NCI-H226 (cell line): ENCODE measurements around the gene AHR.
A peak's percentile ranks its signal among the peaks of the same experiment; 100 is the strongest.

ENCODE experiments used
- DNase-seq: peaks from one replicate; pipeline ENCODE4 v3.0.0-alpha.2; 2015

The AHR gene

GRCh38 chr7:17298102-17298839, at the start of gene AHR:
AHR (plus strand) TSS chr7:17298652; CDS start chr7:17299265, 613 bp downstream.
- peak; percentile 95 for DNase-seq

DNA sequence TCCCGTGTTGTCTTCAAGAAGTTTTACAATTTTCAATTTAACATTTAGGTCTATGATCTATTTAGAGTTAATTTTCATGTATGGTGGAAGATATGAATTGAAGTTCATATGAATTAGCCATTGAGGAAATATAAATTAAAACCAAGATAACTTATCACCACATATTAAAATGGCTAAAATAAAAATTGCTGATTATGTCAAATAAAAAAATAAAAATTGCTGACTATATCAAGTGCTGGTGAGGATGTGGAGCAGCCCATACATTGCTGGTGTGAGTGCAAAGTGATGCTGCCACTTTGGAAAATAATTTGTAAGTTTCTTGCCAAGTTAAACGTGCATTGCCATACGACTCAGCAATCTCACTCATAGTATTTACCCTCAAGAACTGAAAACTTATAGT, 44.6 kb upstream of the AHR start:
- no peak for DNase-seq

GRCh38 chr7:17255926-17256325, 42.5 kb upstream of the AHR start:
- DNase-seq = no peak

DNA sequence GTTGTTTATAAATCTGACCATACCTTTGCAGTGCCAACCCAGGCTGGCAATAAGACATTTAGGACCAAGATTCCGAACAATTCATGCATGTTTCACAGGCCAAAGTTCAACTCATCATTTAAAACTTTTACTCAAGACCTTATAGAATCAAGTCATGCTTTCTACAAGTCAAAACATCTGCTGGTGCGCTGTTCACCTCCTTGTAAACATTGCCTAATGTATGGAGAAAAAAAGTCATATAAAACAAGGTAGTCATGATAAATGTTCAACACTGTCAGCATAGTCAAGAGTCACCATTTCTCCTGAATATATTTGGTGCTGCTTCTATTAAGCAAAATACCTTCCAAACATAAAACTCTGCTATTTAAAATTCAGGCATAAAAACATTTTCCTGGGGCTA, 42.1 kb upstream of the AHR start:
- no peak for DNase-seq

- no peak for DNase-seq
Observed at GRCh38 chr7:17266565-17266964, 31.9 kb upstream of the AHR start.

DNA sequence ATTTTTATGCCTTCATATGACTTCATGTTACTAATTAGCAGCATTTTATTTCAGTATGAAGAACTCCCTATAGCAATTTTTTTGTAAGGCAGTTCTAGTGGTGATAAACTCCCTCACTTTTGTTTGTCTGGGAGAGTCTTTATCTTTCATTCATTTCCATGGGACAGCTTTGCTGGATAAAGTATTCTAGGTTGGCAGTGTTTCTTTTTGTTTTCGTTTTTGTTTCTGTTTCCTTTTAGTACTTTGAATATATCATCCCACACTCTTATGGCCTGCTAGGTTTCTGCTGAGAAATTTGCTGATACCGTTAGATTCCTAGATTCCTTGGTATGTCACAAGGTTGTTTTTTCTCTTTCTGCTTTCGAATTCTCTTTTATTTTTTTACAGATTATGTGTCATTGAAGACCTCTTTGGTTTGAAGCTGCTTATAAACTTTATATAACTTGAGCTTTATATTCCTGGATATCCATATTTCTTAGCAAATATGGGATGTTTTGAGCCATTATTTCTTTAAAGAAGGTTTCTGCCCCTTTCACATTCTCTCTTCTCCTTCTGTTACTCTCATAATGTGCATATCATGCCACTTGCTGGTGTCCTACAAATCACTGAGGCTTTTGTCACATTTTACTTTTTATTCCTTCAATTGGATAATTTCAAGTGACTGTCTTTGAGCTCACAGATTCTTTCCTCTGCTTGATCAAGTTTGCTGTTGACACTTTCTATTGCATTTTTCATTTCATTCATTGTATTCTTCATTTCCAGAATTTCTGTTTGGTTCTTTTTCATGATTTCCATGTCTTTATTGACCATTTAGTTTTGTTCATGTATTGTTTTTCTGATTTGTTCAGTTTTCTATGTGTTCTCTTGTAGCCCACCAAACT, 28.9 kb upstream of the AHR start:
- DNase-seq = no peak

GRCh38 chr7:17274551-17275245, 23.8 kb upstream of the AHR start:
- DNase-seq = peak; percentile 88

- peak; percentile 99 for DNase-seq
Observed at GRCh38 chr7:17275749-17276671, 22.4 kb upstream of the AHR start.

DNA sequence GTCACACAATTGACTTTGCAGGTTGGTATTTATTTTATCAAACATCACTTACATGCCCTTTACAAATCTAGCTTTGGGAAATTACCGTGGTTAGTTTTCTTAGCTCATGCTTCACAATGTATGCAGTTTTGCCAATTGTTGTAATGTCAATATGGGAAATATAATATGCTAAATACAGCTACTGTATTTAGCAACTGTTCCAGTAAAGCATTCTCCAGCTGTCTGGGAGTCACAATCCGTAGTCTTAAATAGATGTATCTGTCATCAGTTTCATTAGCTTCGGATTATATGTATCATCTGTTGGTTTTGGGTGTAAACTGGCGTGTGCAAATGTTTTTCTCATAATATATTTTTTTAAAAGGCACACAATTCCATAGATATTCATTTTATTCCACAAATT, 19.4 kb upstream of the AHR start:
- no peak for DNase-seq

DNA sequence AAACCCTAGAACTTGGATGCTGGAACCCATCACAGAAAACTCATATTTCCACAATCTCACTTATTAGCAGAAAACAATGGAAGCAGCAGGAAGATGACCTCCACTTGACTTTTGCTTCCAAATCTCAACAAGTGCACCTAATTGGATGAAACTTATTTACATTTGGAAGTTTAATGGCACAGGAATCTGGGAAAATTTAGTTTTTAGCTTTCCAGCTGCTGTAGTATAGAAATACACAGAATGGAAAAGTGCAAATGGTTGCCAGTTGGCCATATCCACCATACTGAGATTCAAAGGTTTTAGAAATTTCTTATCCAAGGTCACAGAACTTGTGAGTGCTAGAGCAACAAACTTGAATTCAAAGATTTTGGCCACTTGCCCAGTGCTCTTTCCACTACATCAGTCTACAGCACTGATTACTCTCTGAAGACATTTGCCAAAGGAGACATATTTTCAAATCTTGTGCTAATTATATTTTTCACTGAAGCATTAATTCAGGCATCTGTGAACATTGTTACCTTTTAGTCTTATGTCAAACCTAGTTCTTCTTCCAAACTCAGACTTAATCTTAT, 9.3 kb upstream of the AHR start:
- DNase-seq = no peak

GRCh38 chr7:17292843-17293242, 5.6 kb upstream of the AHR start:
- DNase-seq = no peak

DNA sequence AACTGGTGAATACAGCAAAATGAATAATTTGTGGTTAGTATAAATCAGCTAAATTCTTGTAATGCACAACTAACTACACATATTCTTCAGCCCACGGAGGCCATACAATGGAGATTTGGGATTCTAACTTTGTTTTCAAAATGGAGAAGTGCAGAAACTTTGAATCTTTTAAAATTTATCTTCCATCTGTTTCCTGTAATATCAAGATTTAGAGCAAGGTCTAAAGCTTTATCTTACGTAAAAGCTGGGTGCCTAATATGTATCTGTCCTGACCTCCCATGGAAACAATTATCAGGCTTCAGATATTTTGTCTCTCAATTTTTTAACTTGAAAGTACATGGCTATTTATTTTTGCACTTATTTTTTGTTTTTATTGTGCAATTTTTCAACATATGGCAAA, 5.0 kb upstream of the AHR start:
- no peak for DNase-seq

- no peak for DNase-seq
Observed at GRCh38 chr7:17297243-17297642, 1.2 kb upstream of the AHR start.

DNA sequence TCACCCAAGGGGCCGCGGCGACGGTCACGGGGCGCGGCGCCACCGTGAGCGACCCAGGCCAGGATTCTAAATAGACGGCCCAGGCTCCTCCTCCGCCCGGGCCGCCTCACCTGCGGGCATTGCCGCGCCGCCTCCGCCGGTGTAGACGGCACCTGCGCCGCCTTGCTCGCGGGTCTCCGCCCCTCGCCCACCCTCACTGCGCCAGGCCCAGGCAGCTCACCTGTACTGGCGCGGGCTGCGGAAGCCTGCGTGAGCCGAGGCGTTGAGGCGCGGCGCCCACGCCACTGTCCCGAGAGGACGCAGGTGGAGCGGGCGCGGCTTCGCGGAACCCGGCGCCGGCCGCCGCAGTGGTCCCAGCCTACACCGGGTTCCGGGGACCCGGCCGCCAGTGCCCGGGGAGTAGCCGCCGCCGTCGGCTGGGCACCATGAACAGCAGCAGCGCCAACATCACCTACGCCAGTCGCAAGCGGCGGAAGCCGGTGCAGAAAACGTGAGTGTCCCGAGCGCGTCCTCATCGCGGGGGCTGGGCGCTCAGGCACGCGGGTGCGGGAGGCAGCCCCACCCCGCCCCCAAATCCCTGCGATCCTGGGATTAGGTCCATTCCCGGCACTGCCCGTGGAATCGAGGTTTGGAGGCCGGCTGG, 509 bp downstream of the AHR start:
- DNase-seq = peak; percentile 51

- DNase-seq = no peak
Observed at GRCh38 chr7:17299483-17299991, 1.1 kb downstream of the AHR start.

DNA sequence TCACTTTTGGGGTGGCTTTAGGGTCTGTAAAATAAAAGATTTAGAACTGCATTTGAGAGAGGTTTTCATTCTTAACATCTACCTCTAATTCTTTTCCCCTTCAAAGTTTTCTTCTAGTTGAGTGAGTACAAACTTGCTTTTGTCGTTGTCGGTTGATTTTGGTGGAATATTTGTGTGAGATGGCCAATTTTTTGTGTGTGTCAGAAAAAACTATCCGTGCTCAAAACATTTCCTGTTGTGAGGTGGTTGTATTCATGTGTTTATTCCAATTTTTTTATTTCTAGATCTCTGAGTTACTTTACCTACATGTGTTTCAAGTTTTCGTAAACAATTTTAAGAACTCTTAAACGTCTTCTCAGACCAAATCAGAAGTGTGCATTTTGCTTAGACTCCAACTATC, 1.6 kb downstream of the AHR start:
- no peak for DNase-seq

DNA sequence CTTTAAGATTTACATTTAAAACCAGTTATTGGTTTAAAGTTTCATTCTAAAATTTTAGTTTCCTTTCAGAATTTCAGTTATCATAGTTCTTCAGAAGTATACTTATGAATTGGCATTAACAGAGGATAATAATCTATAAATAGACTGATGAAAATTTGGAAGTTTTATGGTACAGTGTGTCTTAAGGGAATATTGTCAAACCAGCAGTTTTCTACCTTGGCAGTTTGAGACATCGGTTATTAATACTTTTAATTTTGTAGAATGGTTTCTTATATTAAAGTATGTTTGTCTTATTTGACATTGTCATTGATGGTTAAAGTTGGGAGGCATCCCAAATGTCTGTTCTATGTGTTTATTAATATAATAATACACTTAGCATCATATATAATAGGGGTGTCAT, 2.0 kb downstream of the AHR start:
- no peak for DNase-seq

- DNase-seq = peak; percentile 11
Observed at GRCh38 chr7:17301471-17302456, 3.3 kb downstream of the AHR start.

DNA sequence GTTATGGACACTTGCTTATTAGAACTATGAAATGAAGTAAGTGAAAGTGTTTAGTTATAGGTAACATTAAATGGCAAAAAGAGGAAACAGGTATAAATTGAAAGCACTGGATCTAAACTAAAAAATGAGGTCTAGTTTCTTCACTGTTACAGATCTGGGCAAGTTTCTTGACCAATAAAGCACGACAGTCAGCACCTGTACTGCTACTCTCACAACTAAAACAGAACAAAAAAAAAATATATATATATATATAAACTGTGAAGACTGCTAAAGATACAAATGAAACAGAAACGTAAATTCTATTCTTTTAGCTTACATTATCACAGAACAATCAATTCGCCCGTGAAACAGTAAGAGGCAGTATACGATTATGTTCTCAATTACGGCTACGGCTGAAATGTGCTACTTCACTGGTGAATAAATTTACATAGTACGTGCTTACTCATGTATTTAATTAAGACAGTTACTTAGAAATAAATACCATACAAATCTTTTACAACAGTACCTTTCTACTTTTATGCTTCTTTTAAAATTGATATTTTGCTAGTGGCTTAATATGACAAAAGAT, 4.2 kb downstream of the AHR start:
- DNase-seq = no peak

DNA sequence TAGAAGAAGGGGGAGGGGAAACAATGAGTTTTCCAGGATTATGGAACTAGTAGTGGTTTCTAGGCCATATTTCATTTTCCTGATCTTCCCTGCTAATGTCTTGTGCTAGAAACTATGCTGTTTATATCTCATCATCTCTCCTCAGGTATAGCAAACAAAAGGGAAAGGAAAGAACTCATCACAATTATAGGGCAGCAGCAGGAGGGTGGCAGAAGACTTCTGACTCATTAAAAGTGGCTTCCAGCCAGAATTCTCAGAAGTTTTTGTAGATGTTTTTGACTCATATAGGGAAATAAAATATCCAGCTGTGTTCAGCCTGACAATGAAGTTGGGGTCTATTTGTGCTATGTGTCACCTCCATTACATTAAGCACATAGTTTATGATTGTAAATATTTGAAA, 6.5 kb downstream of the AHR start:
- DNase-seq = peak; percentile 93
